C4-2B (cell line): ENCODE results near the gene HIF1AN.

Experiments used
- CTCF ChIP-seq: fragments of 450-650 bp; conservative IDR thresholded peaks from 2 replicates; pipeline ENCODE4 v1.5.1; 2017; ENCODE audit warnings: mild to moderate bottlenecking
- ZFX ChIP-seq: fragments of 450-650 bp; IDR thresholded peaks from 2 replicates; pipeline ENCODE4 v1.6.1; 2017

- TF ChIP-seq CTCF (no peak), ZFX (no peak)
Observed at GRCh38 chr10:100522945-100523344, 12.8 kb upstream of the HIF1AN start.
